Islet of Langerhans (tissue), 1 donor: ENCODE results near the gene COLQ.
"Not testable (repeated sequence)": the region's sequence is repeated elsewhere in the genome, so short reads cannot be mapped to it uniquely, and the experiment has no call there.

Experiments
- FAIRE-seq: peaks from one replicate; lab custom pipeline; 2011; peaks lifted over from hg19 to GRCh38; lab: Jason Lieb, UNC

Gene COLQ

GRCh38 chr3:15490158-15490557, 31.3 kb downstream of the COLQ start:
- FAIRE-seq = no peak

- no peak for FAIRE-seq
These were observed 33.5 kb downstream of the COLQ start for GRCh38 chr3:15488002-15488401.

- FAIRE-seq = no peak
These were observed 34.5 kb downstream of the COLQ start for GRCh38 chr3:15486979-15487378.

- FAIRE-seq = no peak
These were observed 35.5 kb downstream of the COLQ start for GRCh38 chr3:15486020-15486419.

- FAIRE-seq = not testable (repeated sequence)
These were observed 37.0 kb downstream of the COLQ start for GRCh38 chr3:15484551-15484950.

GRCh38 chr3:15479400-15480224, 41.9 kb downstream of the COLQ start:
- no peak for FAIRE-seq

- no peak for FAIRE-seq
These were observed 42.9 kb downstream of the COLQ start for GRCh38 chr3:15478640-15478979.

- peak; percentile 88 for FAIRE-seq
These were observed 43.4 kb downstream of the COLQ start for GRCh38 chr3:15477951-15478639.

- no peak for FAIRE-seq
These were observed 45.1 kb downstream of the COLQ start for GRCh38 chr3:15476378-15476777.

- FAIRE-seq = no peak
These were observed 46.3 kb downstream of the COLQ start for GRCh38 chr3:15475161-15475560.

- FAIRE-seq = no peak
These were observed 49.6 kb downstream of the COLQ start for GRCh38 chr3:15471861-15472260.

GRCh38 chr3:15470849-15471248, 50.7 kb downstream of the COLQ start:
- no peak for FAIRE-seq

GRCh38 chr3:15470261-15470660, 51.2 kb downstream of the COLQ start:
- no peak for FAIRE-seq

GRCh38 chr3:15467227-15468181, 54.0 kb downstream of the COLQ start:
- FAIRE-seq = no peak

- no peak for FAIRE-seq
These were observed 55.5 kb downstream of the COLQ start for GRCh38 chr3:15465876-15466585.

- no peak for FAIRE-seq
These were observed 59.1 kb downstream of the COLQ start for GRCh38 chr3:15462451-15462850.

GRCh38 chr3:15460891-15461531, 60.5 kb downstream of the COLQ start:
- no peak for FAIRE-seq

- FAIRE-seq = no peak
These were observed 63.2 kb downstream of the COLQ start for GRCh38 chr3:15458212-15458780.

GRCh38 chr3:15456915-15457314, 64.6 kb downstream of the COLQ start:
- not testable (repeated sequence) for FAIRE-seq

- no peak for FAIRE-seq
These were observed 65.2 kb downstream of the COLQ start for GRCh38 chr3:15456321-15456720.

GRCh38 chr3:15455756-15456155, 65.8 kb downstream of the COLQ start:
- no peak for FAIRE-seq
